K562 (cell line): ENCODE measurements around the gene ARL4C. TPM values are rescaled to one million over a fixed set of nuclear protein-coding genes. Genes with fewer than 3 reads are reported as not detected.

Source experiments
- ARID1B ChIP-seq: fragments of 450-650 bp; IDR thresholded peaks from 2 replicates; pipeline ENCODE4 v1.6.1; 2016; ENCODE audit warnings: antibody characterized with exemption, mild to moderate bottlenecking, inconsistent platforms
- ATF1 ChIP-seq, 2 experiments: fragments of 450-650 bp in 1 of 2; IDR thresholded peaks; 2 replicates each; pipeline ENCODE4 v1.6.1; 2016; ENCODE audit warnings: missing compliant biosample characterization in 1 of 2, missing genetic modification characterization in 1 of 2
- CCNT2 ChIP-seq: IDR thresholded peaks from 2 replicates; pipeline ENCODE4 v1.6.1; 2011; ENCODE audit warnings: borderline replicate concordance, low read depth, mild to moderate bottlenecking, moderate library complexity, mixed read lengths, low read length; ENCODE audit not compliant: insufficient read length; ENCODE audit errors: extremely low read depth
- CSDE1 ChIP-seq, 2 experiments: fragments of 450-650 bp; IDR thresholded peaks; 2 replicates each; pipeline ENCODE4 v1.6.1; 2016; ENCODE audit warnings: mild to moderate bottlenecking in 1 of 2
- EP300 ChIP-seq: IDR thresholded peaks from 2 replicates; pipeline ENCODE4 v1.6.1; 2012; ENCODE audit warnings: low read length, improper control_type of control experiment
- ESRRB ChIP-seq: fragments of 250-450 bp; sonication (Bioruptor Pico); IDR thresholded peaks from 2 replicates; pipeline ENCODE4 v1.5.0; 2020; ENCODE audit warnings: mild to moderate bottlenecking, moderate library complexity, borderline replicate concordance
- ILF3 ChIP-seq: fragments of 450-650 bp; IDR thresholded peaks from 2 replicates; pipeline ENCODE4 v1.6.1; 2018; ENCODE audit warnings: antibody characterized with exemption, mild to moderate bottlenecking, moderate library complexity, borderline replicate concordance
- JUN ChIP-seq, 2 experiments: sonication (generic) in 1 of 2; formaldehyde crosslinking in 1 of 2; IDR thresholded peaks; 2 replicates each; pipeline versions ENCODE4 v1.6.1 to v1.8.0; 2012 to 2022; ENCODE audit warnings: borderline replicate concordance in 2 of 2, mild to moderate bottlenecking in 2 of 2, improper control_type of control experiment in 1 of 2, low read depth in 1 of 2, low read length in 1 of 2, missing genetic modification reagents in 1 of 2
- KDM1A ChIP-seq, 2 experiments: fragments of 450-650 bp; IDR thresholded peaks; 2 replicates each; pipeline ENCODE4 v1.6.1; 2016; ENCODE audit warnings: mild to moderate bottlenecking in 2 of 2
- MAFK ChIP-seq: IDR thresholded peaks from 2 replicates; pipeline ENCODE4 v1.6.1; 2011; ENCODE audit warnings: low read length, improper control_type of control experiment
- MAZ ChIP-seq, 2 experiments: fragments of 450-650 bp in 1 of 2; sonication (generic) in 1 of 2; formaldehyde crosslinking; IDR thresholded peaks in 1 of 2; conservative IDR thresholded peaks in 1 of 2; 2 replicates each; pipeline versions ENCODE4 v1.4.0 to v1.5.0; 2020; ENCODE audit warnings: mild to moderate bottlenecking in 1 of 2, missing genetic modification reagents in 1 of 2
- NFIC ChIP-seq: fragments of 450-650 bp; IDR thresholded peaks from 2 replicates; pipeline ENCODE4 v1.6.1; 2017; ENCODE audit warnings: mild to moderate bottlenecking, inconsistent platforms
- RFX1 ChIP-seq: fragments of 450-650 bp; IDR thresholded peaks from 2 replicates; pipeline ENCODE4 v1.6.1; 2016; ENCODE audit warnings: mild to moderate bottlenecking, moderate library complexity
- SMARCC2 ChIP-seq: fragments of 450-650 bp; IDR thresholded peaks from 2 replicates; pipeline ENCODE4 v1.6.1; 2017; ENCODE audit warnings: antibody characterized with exemption, moderate library complexity, mild to moderate bottlenecking, low read depth
- SRSF1 ChIP-seq: fragments of 200-400 bp; formaldehyde crosslinking; IDR thresholded peaks from 2 replicates; pipeline ENCODE4 v1.6.1; 2017; ENCODE audit warnings: mild to moderate bottlenecking, low read depth, low read length, moderate library complexity
- U2AF1 ChIP-seq: fragments of 200-400 bp; formaldehyde crosslinking; optimal IDR thresholded peaks from 2 replicates; pipeline ENCODE3; 2017; ENCODE audit warnings: mild to moderate bottlenecking, low read depth, low read length, moderate library complexity
- ZNF324 ChIP-seq: fragments of 250-450 bp; sonication (Bioruptor Pico); IDR thresholded peaks from 2 replicates; pipeline ENCODE4 v1.4.0; 2020; ENCODE audit warnings: mild to moderate bottlenecking
- ZNF780A ChIP-seq: fragments of 250-450 bp; sonication (Bioruptor Pico); IDR thresholded peaks from 2 replicates; pipeline ENCODE4 v1.5.0; 2021; ENCODE audit warnings: mild to moderate bottlenecking
- polyA plus RNA-seq, 8 experiments: library from polyadenylated mRNA; depleted of rRNA in 4 of 8; stranded (reverse) in 5 of 8; unstranded in 3 of 8; fragments of >200 nt; fragmentation: Nextera tagmentation in 2 of 8; fragmentation: Illumina TruSeq in 1 of 8; extraction: Ambion mirVana in 2 of 8; extraction: Trizol in 1 of 8; gene quantifications; 2 replicates each; pipeline versions ENCODE4 v1.2.1 to v1.2.3, GENCODE V29; 2011 to 2014; ENCODE audit warnings: inconsistent platforms in 1 of 8, missing spikeins in 1 of 8
- total RNA-seq, 7 experiments: library from RNA; depleted of rRNA in 6 of 7; stranded (reverse); fragments of >200 nt in 6 of 7; fragmentation: Illumina TruSeq in 2 of 7; extraction: Trizol in 2 of 7; gene quantifications; 2 replicates each; pipeline versions ENCODE4 v1.2.1 to v1.2.3, GENCODE V29; 2011 to 2021; ENCODE audit warnings: low replicate concordance in 1 of 7
- TF ChIP-seq, protein P1 (sequence below), 2 experiments: fragments of 450-650 bp in 1 of 2; sonication (generic) in 1 of 2; formaldehyde crosslinking in 1 of 2; IDR thresholded peaks in 1 of 2; conservative IDR thresholded peaks in 1 of 2; 2 replicates each; pipeline versions ENCODE4 v1.6.1 to v1.8.1; 2016 to 2023; ENCODE audit warnings: mild to moderate bottlenecking in 2 of 2, moderate library complexity in 2 of 2, inconsistent platforms in 1 of 2, missing genetic modification reagents in 1 of 2
- TF ChIP-seq, protein P2 (sequence below): sonication (generic); formaldehyde crosslinking; IDR thresholded peaks from 2 replicates; pipeline ENCODE4 v1.9.0; 2022; ENCODE audit warnings: mild to moderate bottlenecking, missing genetic modification reagents
- TF ChIP-seq, protein P3 (sequence below): fragments of 250-450 bp; sonication (Bioruptor Pico); IDR thresholded peaks from 2 replicates; pipeline ENCODE4 v1.4.0; 2020; ENCODE audit warnings: borderline replicate concordance
- TF ChIP-seq, protein P4 (sequence below): IDR thresholded peaks from 2 replicates; pipeline ENCODE4 v1.6.1; 2012; ENCODE audit warnings: low read depth, low read length, improper control_type of control experiment, borderline replicate concordance

Gene ARL4C
- total and polyA plus RNA-seq, 9 of the 15 experiments (the other 6 are each of a cell fraction or from before 2014, with no cell fraction given), result 0.03 to 0.11 (median 0.04) TPM; not detected in 5

DNA sequence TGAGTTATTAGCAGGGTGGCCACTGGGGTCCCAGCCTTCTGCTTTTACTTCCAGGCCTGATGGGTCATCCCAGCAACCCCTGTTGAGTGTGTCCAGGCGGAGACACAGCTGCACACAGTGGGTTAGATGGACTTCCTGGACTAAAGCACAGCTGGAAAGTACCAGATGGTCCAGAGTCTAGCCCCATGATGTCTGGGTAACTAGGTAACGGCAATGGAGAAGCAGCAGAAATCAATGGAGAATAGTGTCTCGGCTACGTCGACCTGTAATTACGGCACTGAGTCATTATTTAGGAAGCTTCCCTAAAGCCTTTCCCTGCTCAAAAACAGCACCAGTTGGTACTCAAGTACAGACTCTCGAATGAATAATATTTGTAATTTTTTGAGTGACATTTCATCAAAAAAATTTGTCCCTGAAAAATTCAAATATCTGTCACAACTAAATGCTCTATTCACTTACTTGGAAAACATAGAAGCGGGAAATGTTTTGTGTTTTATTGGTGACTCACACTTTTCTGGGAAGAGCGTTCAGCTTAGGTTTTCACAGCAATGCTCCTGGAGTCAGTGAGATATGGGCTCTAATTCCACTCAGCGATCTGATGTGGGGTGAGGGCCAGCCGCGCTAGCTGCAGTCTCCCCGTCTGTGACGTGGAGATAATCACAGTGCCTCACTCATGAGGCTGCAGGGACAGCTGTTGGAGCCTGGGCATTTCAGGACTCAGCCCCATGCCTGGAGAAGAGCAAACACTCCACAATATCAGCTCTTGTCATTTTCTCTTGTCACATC, 16.2 kb upstream of the ARL4C start (continued):
- TF ChIP-seq, protein P1, sequence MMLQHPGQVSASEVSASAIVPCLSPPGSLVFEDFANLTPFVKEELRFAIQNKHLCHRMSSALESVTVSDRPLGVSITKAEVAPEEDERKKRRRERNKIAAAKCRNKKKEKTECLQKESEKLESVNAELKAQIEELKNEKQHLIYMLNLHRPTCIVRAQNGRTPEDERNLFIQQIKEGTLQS (IDR thresholded peaks at IDR 0.05), result peak; percentile 70; the same call in 1 of the 2 replicates
- TF ChIP-seq, protein P1 (CRISPR knock-in tag; conservative IDR thresholded peaks at IDR 0.05), result no peak
- TF ChIP-seq ZNF324 (CRISPR knock-in tag) (no peak), U2AF1 (no peak), ILF3 (no peak), MAFK (no peak), SMARCC2 (peak; percentile 55; the same call in 1 of the 2 replicates), RFX1 (peak; percentile 30; the same call in 1 of the 2 replicates), JUN (IDR thresholded peaks at IDR 0.05; ENCODE audit: borderline replicate concordance, low read depth, low read length) (peak; percentile 44; the same call in 1 of the 2 replicates), JUN (CRISPR knock-in tag; IDR thresholded peaks at IDR 0.05; ENCODE audit: borderline replicate concordance) (no peak), CSDE1 (IDR thresholded peaks at IDR 0.05) (no peak), CCNT2 (peak; percentile 29), ATF1 (CRISPR knock-in tag; IDR thresholded peaks at IDR 0.05) (no peak), ATF1 (tag; IDR thresholded peaks at IDR 0.05) (peak; percentile 46; the same call in 1 of the 2 replicates), ESRRB (CRISPR knock-in tag) (no peak), MAZ (CRISPR knock-in tag; conservative IDR thresholded peaks at IDR 0.05 in 1 of 2, IDR thresholded peaks at IDR 0.05 in 1 of 2) (peak in 1 of 2 experiments; percentile 44; a peak in 1 of 4 replicates), NFIC (peak; percentile 56), ARID1B (peak; percentile 94), ZNF780A (CRISPR knock-in tag) (no peak), SRSF1 (no peak), EP300 (peak; percentile 70; the same call in 1 of the 2 replicates), KDM1A (IDR thresholded peaks at IDR 0.05) (peak; percentile 86 to 87)
- TF ChIP-seq, protein P2, sequence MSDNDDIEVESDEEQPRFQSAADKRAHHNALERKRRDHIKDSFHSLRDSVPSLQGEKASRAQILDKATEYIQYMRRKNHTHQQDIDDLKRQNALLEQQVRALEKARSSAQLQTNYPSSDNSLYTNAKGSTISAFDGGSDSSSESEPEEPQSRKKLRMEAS (CRISPR knock-in tag), result no peak
- TF ChIP-seq, protein P3, sequence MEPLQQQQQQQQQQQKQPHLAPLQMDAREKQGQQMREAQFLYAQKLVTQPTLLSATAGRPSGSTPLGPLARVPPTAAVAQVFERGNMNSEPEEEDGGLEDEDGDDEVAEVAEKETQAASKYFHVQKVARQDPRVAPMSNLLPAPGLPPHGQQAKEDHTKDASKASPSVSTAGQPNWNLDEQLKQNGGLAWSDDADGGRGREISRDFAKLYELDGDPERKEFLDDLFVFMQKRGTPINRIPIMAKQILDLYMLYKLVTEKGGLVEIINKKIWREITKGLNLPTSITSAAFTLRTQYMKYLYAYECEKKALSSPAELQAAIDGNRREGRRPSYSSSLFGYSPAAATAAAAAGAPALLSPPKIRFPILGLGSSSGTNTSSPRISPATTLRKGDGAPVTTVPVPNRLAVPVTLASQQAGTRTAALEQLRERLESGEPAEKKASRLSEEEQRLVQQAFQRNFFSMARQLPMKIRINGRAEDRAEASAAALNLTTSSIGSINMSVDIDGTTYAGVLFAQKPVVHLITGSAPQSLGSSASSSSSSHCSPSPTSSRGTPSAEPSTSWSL (CRISPR knock-in tag), result no peak
- TF ChIP-seq, protein P4, sequence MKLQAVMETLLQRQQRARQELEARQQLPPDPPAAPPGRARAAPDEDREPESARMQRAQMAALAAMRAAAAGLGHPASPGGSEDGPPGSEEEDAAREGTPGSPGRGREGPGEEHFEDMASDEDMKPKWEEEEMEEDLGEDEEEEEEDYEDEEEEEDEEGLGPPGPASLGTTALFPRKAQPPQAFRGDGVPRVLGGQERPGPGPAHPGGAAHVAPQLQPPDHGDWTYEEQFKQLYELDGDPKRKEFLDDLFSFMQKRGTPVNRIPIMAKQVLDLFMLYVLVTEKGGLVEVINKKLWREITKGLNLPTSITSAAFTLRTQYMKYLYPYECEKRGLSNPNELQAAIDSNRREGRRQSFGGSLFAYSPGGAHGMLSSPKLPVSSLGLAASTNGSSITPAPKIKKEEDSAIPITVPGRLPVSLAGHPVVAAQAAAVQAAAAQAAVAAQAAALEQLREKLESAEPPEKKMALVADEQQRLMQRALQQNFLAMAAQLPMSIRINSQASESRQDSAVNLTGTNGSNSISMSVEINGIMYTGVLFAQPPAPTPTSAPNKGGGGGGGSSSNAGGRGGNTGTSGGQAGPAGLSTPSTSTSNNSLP, result no peak
